Fibroblast of mammary gland (primary cell): ENCODE measurements around the gene MXRA8.

Experiments
- DNase-seq: peaks from one replicate; pipeline ENCODE4 v3.0.0-alpha.2; 2010; ENCODE audit warnings: low read depth
- H3K4me3 ChIP-seq: 2 replicates; pipeline ENCODE4 v1.5.1; 2011; ENCODE audit warnings: low read depth, mild to moderate bottlenecking, low read length, moderate library complexity; ENCODE audit not compliant: control insufficient read depth
- CTCF ChIP-seq: conservative IDR thresholded peaks from 2 replicates; pipeline ENCODE4 v1.5.1; 2011; ENCODE audit warnings: low read depth, low read length, inconsistent platforms; ENCODE audit not compliant: control insufficient read depth, insufficient read depth

Gene MXRA8

GRCh38 chr1:1333551-1334241 lies 24.7 kb downstream of the MXRA8 start:
- H3K4me3 ChIP-seq = no peak overlapping the region
- no peak for TF ChIP-seq CTCF

GRCh38 chr1:1332774-1333480 lies 25.4 kb downstream of the MXRA8 start:
- TF ChIP-seq CTCF = no peak
- H3K4me3 ChIP-seq = no peak overlapping the region
- no peak for DNase-seq

More at GRCh38 chr1:1333551-1334241, 24.7 kb downstream of the MXRA8 start:
- no peak for DNase-seq

- DNase-seq = no peak
These were observed 26.2 kb downstream of the MXRA8 start for GRCh38 chr1:1332031-1332755.

GRCh38 chr1:1331068-1331965 lies 27.0 kb downstream of the MXRA8 start, which contains the start of gene TAS1R3:
TAS1R3 (plus strand) TSS chr1:1331280; CDS start chr1:1331346, 66 bp downstream.
- H3K4me3 ChIP-seq = no peak within 1 kb of the TSS
- DNase-seq = no peak
- no peak for TF ChIP-seq CTCF

More at GRCh38 chr1:1332031-1332755, 26.2 kb downstream of the MXRA8 start:
- H3K4me3 ChIP-seq = no peak overlapping the region
- no peak for TF ChIP-seq CTCF

DNA sequence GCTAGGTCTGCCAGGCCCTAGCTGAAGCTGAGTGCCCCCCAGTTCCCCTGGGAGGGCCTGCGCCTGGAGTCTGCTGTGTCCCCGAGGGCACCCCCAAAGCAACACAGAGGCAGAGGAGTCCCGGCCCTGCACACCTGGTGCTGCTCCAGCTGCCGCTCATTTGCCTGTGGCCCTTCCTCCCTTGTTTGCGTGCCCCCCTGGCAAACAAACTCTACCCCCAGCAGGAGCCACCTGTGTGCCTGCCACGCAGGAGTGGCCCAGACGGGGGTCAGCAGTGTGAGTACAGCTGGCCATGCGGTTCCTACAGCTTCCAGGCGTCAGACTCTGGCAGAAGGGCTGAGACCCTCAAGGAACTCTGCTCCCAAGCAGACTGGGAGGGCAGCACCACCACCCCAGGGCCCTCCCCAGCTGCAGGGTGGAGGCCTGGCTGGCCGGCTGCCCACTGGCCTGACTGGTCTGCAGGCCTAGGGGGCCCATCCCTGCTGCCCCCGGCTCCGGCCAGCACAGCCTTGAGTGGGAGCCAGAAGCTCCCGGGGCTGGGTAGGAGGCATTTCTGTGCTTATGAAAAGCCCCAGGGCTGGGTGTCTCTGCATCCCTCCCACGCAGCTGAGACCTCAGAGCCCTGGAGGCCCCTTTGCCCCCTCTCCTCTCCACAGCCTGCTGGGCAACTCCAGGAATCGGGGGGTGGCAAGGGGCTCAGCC lies 27.8 kb downstream of the MXRA8 start:
- no peak for TF ChIP-seq CTCF
- no peak for DNase-seq
- no peak overlapping the region for H3K4me3 ChIP-seq
